HepG2 (cell line): ENCODE data around the gene CTDSP1. TPM values are rescaled to one million over a fixed set of nuclear protein-coding genes. Genes with fewer than 3 reads are reported as not detected.

Experiments used
- AGO2 ChIP-seq: fragments of 200-400 bp; formaldehyde crosslinking; optimal IDR thresholded peaks from 2 replicates; pipeline ENCODE3; 2017; ENCODE audit warnings: mild to moderate bottlenecking, low read depth, low read length, moderate library complexity
- HDAC2 ChIP-seq: sonication (generic); formaldehyde crosslinking; IDR thresholded peaks from 2 replicates; pipeline ENCODE4 v1.4.0; 2020; ENCODE audit warnings: missing genetic modification reagents
- HIVEP1 ChIP-seq: sonication (generic); formaldehyde crosslinking; IDR thresholded peaks from 2 replicates; pipeline ENCODE4 v1.4.0; 2020; ENCODE audit warnings: mild to moderate bottlenecking, missing genetic modification reagents
- KAT7 ChIP-seq: IDR thresholded peaks from 2 replicates; pipeline ENCODE4 v1.6.1; 2018; ENCODE audit warnings: borderline replicate concordance, missing compliant biosample characterization
- TGIF2 ChIP-seq: IDR thresholded peaks from 2 replicates; pipeline ENCODE4 v1.6.1; 2016; ENCODE audit warnings: control low read depth, missing compliant biosample characterization
- TRAFD1 ChIP-seq: sonication (generic); formaldehyde crosslinking; IDR thresholded peaks from 2 replicates; pipeline ENCODE4 v1.5.1; 2020; ENCODE audit warnings: missing genetic modification reagents, mild to moderate bottlenecking, borderline replicate concordance
- YEATS4 ChIP-seq: sonication (generic); formaldehyde crosslinking; IDR thresholded peaks from 2 replicates; pipeline ENCODE4 v1.4.0; 2020; ENCODE audit warnings: missing genetic modification reagents, borderline replicate concordance
- ZBTB33 ChIP-seq: sonication (generic); formaldehyde crosslinking; IDR thresholded peaks from 2 replicates; pipeline ENCODE4 v1.4.0; 2020; ENCODE audit warnings: missing genetic modification reagents
- ZBTB44 ChIP-seq: sonication (generic); formaldehyde crosslinking; IDR thresholded peaks from 2 replicates; pipeline ENCODE4 v1.4.0; 2020; ENCODE audit warnings: missing genetic modification reagents
- ZHX1 ChIP-seq: sonication (generic); formaldehyde crosslinking; IDR thresholded peaks from 2 replicates; pipeline ENCODE4 v1.8.1; 2022; ENCODE audit warnings: low read depth, mild to moderate bottlenecking, missing genetic modification reagents
- ZNF124 ChIP-seq: sonication (generic); formaldehyde crosslinking; IDR thresholded peaks from 2 replicates; pipeline ENCODE4 v1.4.0; 2020; ENCODE audit warnings: missing genetic modification reagents
- ZNF326 ChIP-seq: sonication (generic); formaldehyde crosslinking; IDR thresholded peaks from 2 replicates; pipeline ENCODE4 v1.4.0; 2020; ENCODE audit warnings: missing genetic modification reagents, borderline replicate concordance
- ZNF33B ChIP-seq: sonication (generic); formaldehyde crosslinking; IDR thresholded peaks from 2 replicates; pipeline ENCODE4 v1.5.1; 2020; ENCODE audit warnings: mild to moderate bottlenecking, missing genetic modification reagents
- ZNF382 ChIP-seq: sonication (generic); formaldehyde crosslinking; IDR thresholded peaks from 2 replicates; pipeline ENCODE4 v1.5.0; 2020; ENCODE audit warnings: missing genetic modification reagents, mild to moderate bottlenecking, borderline replicate concordance
- ZNF589 ChIP-seq: sonication (generic); formaldehyde crosslinking; conservative IDR thresholded peaks from 2 replicates; pipeline ENCODE4 v1.8.0; 2022; ENCODE audit warnings: mild to moderate bottlenecking, moderate library complexity, missing genetic modification reagents
- polyA plus RNA-seq, 8 experiments: library from polyadenylated mRNA; depleted of rRNA in 3 of 8; stranded (reverse) in 7 of 8; unstranded in 1 of 8; fragments of >200 nt; fragmentation: Illumina TruSeq in 4 of 8; extraction: Trizol in 4 of 8; gene quantifications; 2 replicates each; pipeline versions ENCODE4 v1.2.1 to v1.2.3, GENCODE V29; 2011 to 2016; ENCODE audit warnings: low read depth in 4 of 8, missing spikeins in 1 of 8, mixed read lengths in 1 of 8; ENCODE audit not compliant: insufficient read depth in 1 of 8
- total RNA-seq, 5 experiments: library from RNA; depleted of rRNA; stranded (reverse); fragments of >200 nt; fragmentation: Illumina TruSeq; extraction: Trizol; gene quantifications; 2 replicates each; pipeline ENCODE4 v1.2.3, GENCODE V29; 2016; ENCODE audit warnings: low read depth in 1 of 5

The CTDSP1 gene
- total and polyA plus RNA-seq, 2 of the 13 experiments (the other 11 are each of a cell fraction or from before 2014, with no cell fraction given) = 91.0 to 268 TPM

- TF ChIP-seq ZNF326 = 0 out of 2 replicates have a peak, but pooled peaks have one; percentile 16
- TF ChIP-seq ZNF589 (CRISPR knock-in tag) = no peak; the same call in 1 of the 2 replicates
- TF ChIP-seq ZHX1 = 0 out of 2 replicates have a peak, but pooled peaks have one; percentile 30
- peak; percentile 87 for TF ChIP-seq TGIF2 (CRISPR knock-in tag)
- TF ChIP-seq ZNF33B (CRISPR knock-in tag) = no peak
- TF ChIP-seq ZNF382 (CRISPR knock-in tag) = no peak
- no peak for TF ChIP-seq ZBTB44 (CRISPR knock-in tag)
- TF ChIP-seq ZNF124 = peak; percentile 3; the same call in 1 of the 2 replicates
- peak; percentile 1; the same call in 1 of the 2 replicates for TF ChIP-seq HIVEP1 (CRISPR knock-in tag)
- TF ChIP-seq TRAFD1 = no peak
- TF ChIP-seq ZBTB33 (CRISPR knock-in tag) = no peak
- TF ChIP-seq YEATS4 (CRISPR knock-in tag) = no peak
- peak; percentile 64 for TF ChIP-seq AGO2
- peak; percentile 42; the same call in 1 of the 2 replicates for TF ChIP-seq HDAC2 (CRISPR knock-in tag)
- no peak for TF ChIP-seq KAT7 (CRISPR knock-in tag)
Measured at GRCh38 chr2:218396688-218397462, 2.8 kb upstream of the CTDSP1 start (continued).
